ENCODE data around the gene CHD9.

The CHD9 gene

DNA sequence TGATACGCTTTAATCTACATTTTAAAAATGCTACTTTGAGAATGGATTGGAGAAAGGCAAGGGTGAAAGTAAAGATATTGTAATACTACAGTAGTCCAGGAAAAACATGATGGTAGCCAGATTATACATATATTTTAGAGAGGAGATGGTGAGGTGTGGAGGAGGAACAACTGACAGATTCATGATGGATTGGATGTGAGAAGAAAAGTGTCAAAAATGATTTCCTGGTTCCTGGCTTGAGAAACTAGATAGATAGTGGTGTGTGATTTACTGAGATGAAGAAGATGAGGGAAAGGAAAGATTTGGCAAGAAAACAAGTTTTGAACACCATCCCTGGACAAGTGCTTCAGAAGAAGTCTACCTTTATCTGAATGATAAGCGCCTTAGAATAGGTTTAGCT is 80.5 kb downstream of the CHD9 start:
- no peak for DNase-seq

DNA sequence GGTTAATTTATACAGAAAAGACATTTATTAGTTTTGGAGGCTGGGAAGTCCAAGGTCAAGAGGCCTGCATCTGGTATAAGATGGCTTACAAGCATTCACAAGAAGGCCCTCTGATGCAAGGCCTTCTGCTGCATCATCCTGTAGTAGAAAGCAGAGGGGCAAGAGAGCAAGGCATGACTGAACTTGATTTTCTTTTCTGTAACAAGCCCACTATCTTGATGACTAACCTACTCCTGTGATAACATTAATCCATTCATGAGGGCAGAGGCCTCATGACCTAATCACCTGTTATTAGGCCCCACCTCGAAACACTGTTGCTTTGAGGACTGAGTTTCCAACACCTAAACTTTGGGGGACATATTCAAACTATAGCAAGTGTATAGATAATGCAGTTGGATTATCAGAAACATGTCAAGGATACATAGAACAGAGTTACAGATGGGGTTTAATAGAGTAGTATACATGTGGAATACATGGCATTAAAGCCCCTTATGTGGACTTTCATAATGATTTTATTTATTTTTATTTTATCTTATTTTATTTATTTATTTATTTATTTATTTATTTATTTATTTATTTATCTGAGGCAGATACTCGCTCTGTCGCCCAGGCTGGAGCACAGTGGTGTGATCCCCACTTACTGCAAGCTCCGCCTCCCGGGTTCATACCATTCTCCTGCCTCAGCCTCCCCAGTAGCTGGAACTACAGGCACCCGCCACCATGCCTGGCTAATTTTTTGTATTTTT is 88.2 kb downstream of the CHD9 start:
- DNase-seq, result no peak

DNA sequence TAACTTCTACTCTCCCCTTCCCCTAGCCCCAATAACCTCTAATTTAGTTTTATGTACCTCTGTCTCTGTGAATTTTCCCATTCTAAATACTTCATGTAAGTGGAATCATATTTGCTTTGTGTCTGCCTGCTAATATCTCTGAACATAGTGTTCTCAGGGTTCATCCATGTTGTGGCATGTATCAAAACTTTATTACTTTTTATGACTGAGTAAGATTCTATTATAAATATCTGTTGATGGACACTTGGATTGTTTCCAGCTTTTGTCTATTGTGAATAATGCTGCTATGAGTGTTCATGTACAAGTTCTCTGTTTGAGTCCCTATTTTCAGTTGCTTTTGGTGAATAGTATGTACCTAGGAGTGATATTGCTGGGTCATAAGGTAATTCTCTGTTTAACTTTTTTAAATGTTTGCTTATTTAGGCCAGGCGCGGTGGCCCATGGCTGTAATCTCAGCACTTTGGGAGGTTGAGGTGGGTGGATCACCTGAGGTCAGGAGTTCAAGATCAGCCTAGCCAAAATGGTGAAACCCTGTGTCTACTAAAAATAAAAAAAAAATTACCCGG is 92.8 kb downstream of the CHD9 start:
- DNase-seq, result no peak

DNA sequence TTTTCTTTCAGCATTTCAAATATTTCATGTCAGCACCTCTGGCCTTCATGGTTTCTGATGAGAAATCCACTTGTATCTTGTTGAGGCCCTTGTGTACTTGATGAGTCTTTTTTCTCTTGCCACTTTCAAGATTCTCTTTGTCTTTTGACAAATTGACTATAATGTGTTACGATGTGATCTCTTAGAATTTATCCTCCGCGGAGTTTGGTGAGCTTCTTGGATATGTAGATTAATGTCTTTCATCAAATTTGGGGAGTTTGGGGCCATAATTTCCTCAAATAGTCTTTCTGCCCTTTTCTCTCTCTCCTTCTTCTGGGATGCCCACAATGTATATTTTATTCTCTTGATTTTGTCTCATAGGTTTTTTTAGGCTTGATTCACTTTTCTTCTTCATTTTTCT is 96.0 kb downstream of the CHD9 start:
- no peak for DNase-seq

DNA sequence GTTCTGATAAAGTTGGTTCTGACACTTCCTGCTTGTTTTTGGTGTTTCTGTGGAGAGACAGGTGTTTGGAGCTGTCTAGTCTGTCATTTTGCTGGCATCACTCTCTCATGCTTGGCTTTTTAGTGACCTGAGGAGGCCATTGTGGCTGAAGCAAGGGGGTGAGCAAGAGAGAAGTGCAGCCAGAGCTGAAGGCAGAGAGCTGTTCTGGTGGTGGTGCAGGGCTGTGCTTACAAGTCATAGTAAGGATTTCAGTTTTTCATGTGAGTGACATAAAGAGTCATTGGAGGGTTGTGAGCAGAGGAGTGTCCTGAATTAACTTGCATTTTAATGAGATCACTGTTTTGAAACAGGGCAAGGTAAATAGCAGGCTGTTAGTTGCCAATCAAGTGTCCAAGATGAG is 97.5 kb downstream of the CHD9 start:
- DNase-seq, result no peak

DNA sequence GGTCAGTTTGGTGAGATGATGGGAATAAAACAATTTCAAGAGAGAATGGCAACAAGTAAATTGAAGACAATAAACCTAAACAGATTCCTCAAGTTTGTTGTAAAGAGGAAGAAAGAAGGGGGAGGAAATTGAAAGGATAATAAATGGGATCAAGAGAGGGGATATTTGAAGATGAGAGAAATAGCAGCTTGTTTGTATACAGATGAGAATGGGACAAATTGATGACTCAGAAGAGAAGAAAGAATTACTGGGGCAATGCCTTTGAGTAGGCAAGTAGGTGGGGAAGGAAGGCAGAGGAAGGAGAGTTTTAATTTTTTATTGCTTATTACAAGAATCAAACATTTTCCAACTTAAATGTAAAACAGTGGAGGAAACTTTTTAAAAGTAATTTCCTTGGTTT is 98.3 kb downstream of the CHD9 start:
- DNase-seq, result no peak

DNA sequence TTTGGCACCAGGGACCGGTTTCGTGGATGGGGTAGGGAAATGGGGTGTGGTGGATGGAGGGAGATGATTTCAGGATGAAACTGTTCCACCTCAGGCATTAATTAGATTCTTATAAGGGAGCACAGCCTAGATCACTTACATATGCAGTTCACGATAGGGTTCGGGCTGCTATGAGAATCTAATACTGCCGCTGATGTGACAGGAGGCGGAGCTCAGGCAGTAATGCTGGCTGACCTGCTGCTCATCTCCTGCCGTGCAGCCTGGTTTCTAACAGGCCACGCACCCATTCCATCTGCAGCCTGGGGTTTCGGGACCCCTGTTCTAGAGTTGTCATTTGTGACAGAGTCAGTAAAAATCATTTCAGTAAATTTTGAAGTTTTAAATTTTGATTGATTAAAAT is 99.7 kb downstream of the CHD9 start:
- peak; percentile 46 for DNase-seq

DNA sequence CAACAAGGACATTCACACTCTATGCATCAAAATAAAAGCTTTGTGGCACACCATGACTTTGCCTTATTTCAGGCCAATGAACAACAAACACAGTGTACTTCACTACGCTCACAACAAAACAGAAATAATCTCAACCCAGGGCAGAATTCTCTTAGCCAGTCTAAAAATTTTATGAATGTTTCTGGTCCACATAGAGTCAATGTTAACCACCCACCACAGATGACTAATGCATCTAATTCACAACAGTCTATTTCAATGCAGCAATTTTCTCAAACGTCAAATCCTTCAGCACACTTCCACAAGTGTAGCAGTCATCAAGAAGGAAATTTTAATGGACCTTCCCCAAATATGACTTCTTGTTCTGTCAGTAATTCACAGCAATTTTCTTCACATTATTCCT is 101.7 kb downstream of the CHD9 start:
- no peak for DNase-seq

DNA sequence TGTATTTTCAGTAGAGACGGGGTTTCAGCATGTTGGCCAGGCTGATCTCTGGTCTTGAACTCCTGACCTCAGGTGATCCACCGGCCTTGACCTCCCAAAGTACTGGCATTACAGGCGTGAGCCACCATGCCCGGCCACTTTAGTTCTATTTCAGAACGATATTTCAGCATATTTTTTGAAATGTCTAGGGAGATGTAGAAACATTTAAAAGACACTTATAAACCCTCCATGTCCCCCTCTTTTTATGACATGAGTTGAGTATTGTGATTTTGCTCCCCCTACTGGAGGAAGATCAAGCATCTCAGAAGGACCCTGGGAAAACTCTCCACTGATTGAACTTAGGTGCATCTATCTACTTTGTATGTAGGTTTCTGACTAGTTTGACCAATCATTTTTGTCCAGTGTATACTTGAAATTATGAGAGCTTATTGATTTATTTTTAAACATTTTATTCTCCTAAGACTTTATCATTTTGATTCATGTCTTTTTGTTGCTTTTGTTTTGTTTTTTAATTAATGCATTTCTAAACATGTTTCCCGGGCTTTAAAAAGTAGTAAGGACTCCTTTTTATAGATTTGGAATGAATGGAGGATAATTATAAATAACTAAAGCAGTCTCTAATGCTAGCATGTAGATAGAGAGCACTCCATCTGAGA is 105.1 kb downstream of the CHD9 start:
- DNase-seq, result peak; percentile 69

DNA sequence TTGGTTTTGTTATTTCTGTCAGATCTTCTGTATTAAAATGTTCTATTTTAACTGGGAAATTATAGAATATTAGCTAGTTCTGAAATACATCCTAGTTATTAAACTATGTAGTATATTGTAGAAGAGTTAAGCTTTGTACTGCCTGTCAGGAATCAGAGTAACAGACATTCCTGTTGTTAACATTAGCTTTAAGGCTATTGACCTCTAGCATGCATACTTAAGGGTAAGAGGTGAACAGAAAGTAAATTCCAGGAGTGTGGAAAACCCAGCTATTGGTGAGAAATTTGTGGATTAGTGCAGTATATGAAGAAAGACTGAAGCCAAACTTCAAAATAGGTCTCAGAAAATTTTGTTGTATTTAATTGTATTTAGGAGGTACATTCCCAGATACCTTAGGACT is 111.3 kb downstream of the CHD9 start:
- no peak for DNase-seq

DNA sequence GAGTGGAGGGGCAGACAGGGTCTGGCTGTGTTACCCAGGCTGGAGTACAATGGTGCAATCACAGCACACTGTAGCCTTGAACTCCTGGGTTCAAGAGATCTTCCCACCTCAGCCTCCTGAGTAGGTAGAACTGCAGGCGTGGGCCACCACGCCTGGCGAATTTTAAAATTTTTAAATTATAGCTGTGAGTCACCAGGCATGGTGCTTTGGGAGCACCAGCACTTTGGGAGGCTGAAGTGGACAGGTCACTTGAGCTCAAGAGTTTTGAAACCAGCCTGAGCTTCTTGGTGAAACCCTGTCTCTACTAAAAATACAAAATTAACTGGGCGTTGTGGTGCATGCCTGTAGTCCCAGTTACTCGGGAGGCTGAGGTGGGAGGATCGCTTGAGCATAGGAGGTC is 114.0 kb downstream of the CHD9 start:
- no peak for DNase-seq

DNA sequence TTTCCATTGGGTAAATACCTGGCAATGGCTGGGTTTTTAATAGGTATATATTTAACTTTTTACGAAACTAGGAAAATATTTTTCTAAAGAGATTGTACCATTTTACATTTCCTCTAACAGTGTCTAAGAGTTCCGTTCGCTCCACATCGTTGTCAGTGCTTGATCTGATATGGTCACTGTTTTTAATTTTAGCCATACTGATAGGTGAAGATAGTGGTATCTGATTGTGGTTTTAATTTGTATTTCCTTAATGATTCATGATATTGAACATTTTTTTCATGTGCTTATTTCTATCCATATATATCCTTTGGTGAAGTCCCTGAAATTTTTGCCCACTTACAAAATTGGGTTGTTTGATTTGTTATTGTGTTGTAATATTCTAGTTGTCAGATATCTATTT is 117.7 kb downstream of the CHD9 start:
- DNase-seq, result no peak

DNA sequence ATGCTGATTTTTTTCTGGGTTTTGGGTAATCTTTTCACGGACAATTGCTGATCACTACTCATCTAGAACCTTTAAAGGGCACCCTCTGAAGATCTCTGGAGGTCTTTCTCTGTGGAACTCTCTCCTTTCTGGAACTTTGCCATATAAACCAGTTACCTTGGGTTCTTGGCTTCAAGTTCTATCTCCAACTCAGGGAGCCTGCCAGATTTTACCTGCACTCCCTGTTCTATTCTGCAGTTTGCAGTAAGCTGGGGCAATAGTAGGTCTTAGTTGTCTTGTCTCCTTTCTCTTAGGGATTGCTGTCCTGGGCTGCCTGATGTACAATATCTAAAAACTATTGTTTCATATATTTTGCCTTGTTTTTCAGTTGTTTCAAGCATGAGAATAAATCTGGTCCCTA is 120.3 kb downstream of the CHD9 start:
- DNase-seq, result no peak

DNA sequence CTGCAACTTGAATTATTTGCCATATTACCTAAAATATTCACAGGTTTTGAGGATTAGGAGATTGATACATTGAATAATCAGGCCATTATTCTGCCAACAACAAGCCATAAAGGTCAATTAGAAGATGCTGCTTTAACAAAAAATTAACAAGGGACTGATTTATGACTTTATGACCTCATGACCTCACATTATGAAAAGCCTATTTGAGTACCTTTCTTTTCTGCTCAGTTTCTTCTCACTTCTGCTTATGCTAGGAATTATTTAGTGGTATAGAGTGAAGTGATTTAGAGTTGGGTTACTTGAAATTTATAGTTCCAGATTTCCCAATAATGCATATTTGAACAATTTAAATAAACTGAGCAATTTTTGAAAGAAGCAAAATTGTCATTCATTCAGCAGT is 121.6 kb downstream of the CHD9 start:
- DNase-seq, result no peak

DNA sequence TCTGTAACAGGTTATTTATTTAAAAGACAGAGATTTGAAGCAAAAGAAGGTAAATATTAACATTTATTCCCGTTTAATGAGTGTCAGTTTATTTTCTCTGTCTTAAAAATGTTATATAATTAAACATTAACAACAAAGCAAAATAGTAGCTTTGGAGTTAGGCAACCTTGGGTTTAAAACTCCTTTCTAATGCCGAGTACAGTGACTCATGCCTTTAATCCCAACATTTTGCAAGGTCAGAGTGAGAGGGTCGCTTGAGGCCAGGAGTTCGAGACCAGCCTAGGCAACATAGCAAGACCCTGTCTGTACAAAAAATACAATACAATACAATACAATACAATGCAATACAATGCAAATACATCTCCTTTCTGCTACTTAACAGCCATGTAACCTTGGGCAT is 128.7 kb downstream of the CHD9 start:
- no peak for DNase-seq

DNA sequence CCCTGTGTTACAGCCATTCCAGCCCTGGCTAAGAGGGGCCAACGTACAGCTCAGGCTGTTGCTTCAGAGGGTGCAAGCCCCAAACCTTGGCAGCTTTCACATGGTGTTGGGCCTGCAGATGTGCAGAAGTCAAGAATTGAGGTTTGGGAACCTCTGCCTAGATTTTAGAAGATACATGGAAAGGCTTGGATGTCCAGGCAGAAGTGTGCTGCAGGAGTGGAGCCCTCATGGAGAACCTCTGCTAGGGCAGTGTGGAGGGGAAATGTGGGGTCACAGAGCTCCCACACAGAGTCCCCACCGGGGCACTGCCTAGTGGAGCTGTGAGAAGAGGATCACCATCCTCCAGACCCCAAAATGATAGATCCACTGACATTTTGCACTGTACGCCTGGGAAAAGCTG is 130.9 kb downstream of the CHD9 start:
- peak; percentile 28 for DNase-seq

DNA sequence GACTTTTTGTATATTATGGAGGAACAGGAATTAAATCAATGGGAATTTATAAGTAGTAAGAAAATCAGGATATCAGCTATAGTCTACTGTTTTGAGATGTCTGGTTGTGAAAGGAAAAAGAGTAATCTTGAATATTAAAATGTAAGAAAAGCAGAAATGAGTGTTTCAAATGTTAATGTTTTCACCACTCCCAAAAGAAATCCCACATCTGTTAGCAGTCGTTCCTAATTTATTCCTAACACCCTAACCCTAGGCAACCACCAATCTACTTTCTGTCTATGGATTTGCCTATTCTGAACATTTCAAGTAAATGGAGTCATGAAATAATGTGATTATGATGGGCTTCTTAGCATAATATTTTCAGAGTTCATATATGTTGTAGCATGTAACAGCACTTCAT is 133.0 kb downstream of the CHD9 start:
- DNase-seq, result no peak

DNA sequence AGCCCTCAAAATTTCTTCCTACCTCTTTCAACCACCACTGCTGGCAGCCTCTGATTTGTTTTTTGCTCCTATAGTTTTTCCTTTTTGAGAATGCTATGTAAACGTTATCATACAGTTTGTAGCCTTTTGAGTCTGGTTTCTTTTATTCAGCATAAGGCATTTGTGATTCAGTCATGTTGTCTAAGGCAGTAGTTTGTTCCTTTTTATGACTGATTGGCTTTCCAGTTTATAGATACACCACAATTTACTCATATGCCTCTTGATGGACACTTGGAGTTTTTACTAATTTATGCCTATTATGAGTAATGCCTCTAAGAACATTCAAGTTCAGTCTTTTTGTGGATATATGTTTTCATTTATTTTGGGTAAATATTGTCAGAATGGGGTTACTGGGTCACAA is 136.6 kb downstream of the CHD9 start:
- DNase-seq, result no peak

DNA sequence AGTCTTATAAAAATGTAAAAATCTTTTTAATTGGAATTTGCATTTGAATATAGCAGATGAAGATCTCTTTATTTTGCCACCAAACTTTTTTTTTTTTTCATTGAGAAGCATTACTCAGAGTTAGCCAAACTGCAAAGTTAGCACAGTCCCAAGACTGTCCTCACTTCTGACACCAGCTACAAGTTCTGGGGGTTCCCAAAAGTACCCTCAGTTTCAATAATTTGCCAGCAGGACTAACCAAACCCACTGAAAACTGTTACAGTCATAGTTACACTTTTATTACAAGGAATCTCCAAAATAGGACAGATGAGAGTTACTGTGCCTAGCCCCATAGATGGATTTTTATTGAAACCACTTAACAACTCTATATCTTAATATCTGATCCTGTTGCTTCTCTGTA is 144.1 kb downstream of the CHD9 start:
- no peak for DNase-seq

DNA sequence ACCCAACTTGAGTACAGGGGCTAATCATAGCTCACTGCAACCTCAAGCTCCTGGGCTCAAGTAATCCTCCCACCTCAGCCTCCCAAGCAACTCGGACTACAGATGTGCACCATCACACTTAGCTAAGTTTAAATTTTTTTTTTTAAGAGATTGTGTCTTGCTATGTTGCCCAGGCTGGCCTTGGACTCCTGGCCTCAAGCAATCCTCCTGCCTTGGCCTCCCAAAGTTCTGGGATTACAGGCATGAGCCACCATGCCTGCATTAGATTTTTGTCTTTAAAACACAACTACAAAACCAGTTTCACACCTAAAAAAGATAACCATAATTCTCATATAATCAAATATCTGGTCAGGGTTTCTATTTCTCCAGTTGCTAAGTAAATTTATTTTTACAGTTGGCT is 147.1 kb downstream of the CHD9 start:
- DNase-seq, result no peak

DNA sequence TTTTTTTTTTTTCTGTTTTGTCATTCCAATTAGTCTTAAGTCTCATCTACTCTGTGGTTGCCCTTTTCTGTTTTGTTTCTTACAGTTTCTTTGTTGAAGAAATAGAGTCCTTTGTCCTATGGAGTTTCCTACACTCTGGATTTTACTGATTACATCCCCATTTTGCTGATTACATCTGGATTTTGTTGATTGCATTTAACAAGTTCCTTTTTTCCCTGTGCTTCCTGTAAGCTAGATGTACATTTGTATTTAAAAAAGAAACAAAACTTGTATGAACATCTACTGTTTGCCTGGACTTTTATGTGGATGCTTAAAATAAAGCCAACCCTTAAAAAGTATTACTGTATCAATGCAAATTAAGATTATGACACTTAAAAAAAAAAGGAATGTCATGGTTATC is 147.6 kb downstream of the CHD9 start:
- DNase-seq, result no peak

DNA sequence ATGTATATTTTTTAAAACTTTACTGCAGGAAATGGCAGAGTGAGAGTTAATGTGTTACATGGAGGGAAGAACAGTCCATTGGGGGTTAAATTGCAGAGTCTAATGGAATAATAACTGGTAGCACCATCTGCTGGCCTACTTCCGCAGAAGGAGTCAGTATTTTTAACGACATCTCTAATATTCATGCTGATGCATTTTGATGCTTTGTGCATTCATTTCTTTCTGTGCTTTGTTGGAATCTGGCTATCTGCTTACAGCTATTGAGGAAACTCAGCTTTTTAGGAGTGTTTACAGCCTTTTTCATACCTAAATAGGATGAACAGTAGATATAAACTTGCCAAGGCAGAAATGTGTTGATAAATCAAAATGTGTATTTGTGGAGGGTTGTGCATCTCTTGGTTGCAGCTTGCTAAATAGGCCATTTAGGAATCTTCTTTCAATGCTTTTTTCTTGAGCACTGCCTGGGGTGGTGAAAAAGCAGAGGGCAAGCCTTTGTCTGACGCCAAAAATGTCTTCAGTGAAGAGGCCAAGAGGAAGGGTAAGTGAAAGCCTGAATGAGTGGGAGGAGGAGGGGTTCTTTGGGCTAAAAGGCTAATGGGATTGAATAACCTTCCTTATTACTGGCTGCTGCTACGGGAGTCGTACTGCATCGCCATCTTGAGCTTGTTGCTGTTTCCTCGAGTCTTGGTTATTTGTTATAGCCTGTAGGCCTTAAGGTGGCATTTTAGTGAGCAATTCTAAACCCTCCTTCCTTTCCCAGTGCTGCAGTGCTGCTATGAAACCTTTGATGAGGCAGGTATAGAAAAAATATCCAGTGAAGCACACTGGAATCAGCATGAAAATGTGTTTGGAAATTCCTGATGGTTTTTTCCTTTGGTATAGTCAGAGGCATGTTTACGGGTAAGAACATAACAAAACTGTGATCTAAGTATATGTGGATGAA is 153.3 kb downstream of the CHD9 start:
- peak; percentile 89 for DNase-seq

DNA sequence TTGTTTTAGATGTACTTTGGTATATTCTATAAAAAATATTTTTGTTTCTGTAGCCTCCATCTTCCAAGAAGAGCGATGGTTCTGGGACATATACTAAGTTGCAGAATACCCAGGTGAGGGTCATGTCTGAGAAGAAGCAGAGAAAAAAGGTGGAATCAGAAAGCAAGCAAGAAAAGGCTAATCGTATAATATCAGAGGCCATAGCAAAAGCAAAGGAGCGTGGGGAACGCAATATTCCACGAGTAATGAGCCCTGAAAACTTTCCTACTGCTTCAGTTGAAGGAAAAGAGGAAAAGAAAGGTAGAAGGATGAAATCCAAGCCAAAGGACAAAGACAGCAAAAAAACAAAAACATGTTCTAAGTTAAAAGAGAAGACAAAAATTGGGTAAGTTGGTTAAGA is 154.6 kb downstream of the CHD9 start:
- DNase-seq, result peak; percentile 12

DNA sequence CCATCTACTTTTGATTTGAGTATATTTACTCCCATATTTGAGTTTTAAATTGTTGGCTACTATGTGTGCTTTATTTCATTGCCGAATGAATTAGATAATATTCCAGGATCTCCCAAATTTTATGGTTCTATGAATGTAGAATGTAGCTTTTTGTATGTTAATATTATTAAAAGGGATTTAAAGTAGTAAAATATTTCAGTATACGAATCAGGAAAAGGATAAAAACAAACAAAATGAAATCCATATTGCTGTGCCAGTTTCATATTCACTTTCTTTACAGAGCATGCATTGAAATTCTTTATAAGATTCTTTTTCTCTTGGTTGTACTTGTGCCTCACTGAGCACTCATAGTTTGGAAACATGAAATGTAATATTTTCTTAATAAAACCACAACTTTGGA is 155.1 kb downstream of the CHD9 start:
- no peak for DNase-seq

Measured in DMS53 (cell line).